Activated CD8-positive, alpha-beta T cell treated with anti-CD3 and anti-CD28 coated beads for 36 hours (primary cell): ENCODE data around the gene TAF10. TPM values are rescaled to one million over a fixed set of nuclear protein-coding genes. Genes with fewer than 3 reads are reported as not detected.

Source experiments
- total RNA-seq, 2 experiments: library from RNA; stranded (reverse); gene quantifications; one replicate each; pipeline ENCODE4 v1.2.3, GENCODE V29; 2021

Gene TAF10
- total RNA-seq, 2 experiments from 2014 or later, result 151 to 160 TPM

Other genes with a start within 250 kb of the TAF10 start
- gene SMPD1, start 221.7 kb downstream of the TAF10 start, total RNA-seq, result 10 to 100 TPM; 10.6 to 11.2 TPM
- gene APBB1, start 193.1 kb downstream of the TAF10 start, total RNA-seq, result 10 to 100 TPM; 28.1 to 31.1 TPM
- not detected for gene HPX, start 171.2 kb downstream of the TAF10 start, total RNA-seq
- 1 to 10 TPM; 4.4 to 5.5 TPM for gene TRIM3, start 138.3 kb downstream of the TAF10 start, total RNA-seq
- 10 to 100 TPM; 36.9 to 38.3 TPM for gene ARFIP2, start 130.9 kb downstream of the TAF10 start, total RNA-seq
- gene TIMM10B, start 130.7 kb downstream of the TAF10 start, total RNA-seq, result 10 to 100 TPM; 40.6 to 43.0 TPM
- gene DNHD1, start 114.9 kb downstream of the TAF10 start, total RNA-seq, result 10 to 100 TPM; 27.5 to 28.2 TPM
- 10 to 100 TPM; 39.6 to 43.1 TPM for gene RRP8, start 8.6 kb downstream of the TAF10 start, total RNA-seq
- gene ILK, start 8.4 kb downstream of the TAF10 start, total RNA-seq, result 10 to 100 TPM; 70.6 to 71.7 TPM
- 10 to 100 TPM; 28.1 to 31.4 TPM for gene TPP1, start 7.2 kb upstream of the TAF10 start, total RNA-seq
- 1 to 10 TPM; 1.6 TPM for gene DCHS1, start 43.6 kb upstream of the TAF10 start, total RNA-seq
- 100 to 1,000 TPM; 140 to 144 TPM for gene MRPL17, start 71.1 kb upstream of the TAF10 start, total RNA-seq
- gene OR2AG2, start 159.8 kb upstream of the TAF10 start, total RNA-seq, result under 1 TPM; 0.29 to 0.45 TPM
- not detected for gene OR2AG1, start 170.8 kb upstream of the TAF10 start, total RNA-seq
- gene OR6A2, start 187.5 kb upstream of the TAF10 start, total RNA-seq, result under 1 TPM; 0.16 to 0.38 TPM
- gene OR10A5, start 233.5 kb upstream of the TAF10 start, total RNA-seq, result not detected